Right hindlimb (tissue), 1 donor: ENCODE results near the gene STK32A.
"Not testable (repeated sequence)": the region's sequence is repeated elsewhere in the genome, so short reads cannot be mapped to it uniquely, and the experiment has no call there.

Experiments used
- DNase-seq: peaks from one replicate; pipeline ENCODE4 v3.0.0-alpha.2; 2018

The STK32A gene

GRCh38 chr5:147348451-147348850 lies 113.6 kb downstream of the STK32A start:
- DNase-seq, result no peak

GRCh38 chr5:147349241-147349640 lies 114.4 kb downstream of the STK32A start:
- no peak for DNase-seq

- DNase-seq, result no peak
Measured at GRCh38 chr5:147359101-147359500, 124.3 kb downstream of the STK32A start.

- DNase-seq, result no peak
Measured at GRCh38 chr5:147359581-147359980, 124.8 kb downstream of the STK32A start.

GRCh38 chr5:147360816-147361215 lies 126.0 kb downstream of the STK32A start:
- no peak for DNase-seq

GRCh38 chr5:147361441-147362175 lies 126.8 kb downstream of the STK32A start:
- no peak for DNase-seq

- DNase-seq, result not testable (repeated sequence)
Measured at GRCh38 chr5:147367381-147367780, 132.6 kb downstream of the STK32A start.

- DNase-seq, result no peak
Measured at GRCh38 chr5:147369742-147370374, 135.0 kb downstream of the STK32A start.

- no peak for DNase-seq
Measured at GRCh38 chr5:147371290-147371689, 136.5 kb downstream of the STK32A start.

GRCh38 chr5:147372191-147372590 lies 137.4 kb downstream of the STK32A start:
- no peak for DNase-seq

GRCh38 chr5:147373328-147373727 lies 138.5 kb downstream of the STK32A start:
- no peak for DNase-seq

GRCh38 chr5:147375151-147375550 lies 140.3 kb downstream of the STK32A start:
- no peak for DNase-seq

GRCh38 chr5:147377682-147378081 lies 142.9 kb downstream of the STK32A start:
- no peak for DNase-seq

GRCh38 chr5:147381555-147381954 lies 146.7 kb downstream of the STK32A start:
- no peak for DNase-seq

- no peak for DNase-seq
Measured at GRCh38 chr5:147382776-147383175, 147.9 kb downstream of the STK32A start.

GRCh38 chr5:147384346-147385193 lies 149.7 kb downstream of the STK32A start:
- DNase-seq, result no peak

- DNase-seq, result no peak
Measured at GRCh38 chr5:147387109-147387508, 152.3 kb downstream of the STK32A start.

- DNase-seq, result no peak
Measured at GRCh38 chr5:147388184-147389108, 153.6 kb downstream of the STK32A start.

GRCh38 chr5:147390654-147391225 lies 155.9 kb downstream of the STK32A start:
- DNase-seq, result no peak

- DNase-seq, result no peak
Measured at GRCh38 chr5:147391781-147392180, 157.0 kb downstream of the STK32A start.

- DNase-seq, result no peak
Measured at GRCh38 chr5:147393874-147394672, 159.2 kb downstream of the STK32A start.
